Tibial nerve (tissue), 4 donors: ENCODE data around the gene ARPP21.

ENCODE experiments used
- CTCF ChIP-seq, 5 experiments: fragments of 200-600 bp in 3 of 5; fragments of 450-650 bp in 2 of 5; sonication (generic) in 3 of 5; IDR thresholded peaks; one replicate each; pipeline ENCODE4 v1.5.1; 2016 to 2019; ENCODE audit warnings: antibody characterized with exemption in 5 of 5, mild to moderate bottlenecking in 3 of 5, moderate library complexity in 2 of 5
- EP300 ChIP-seq, 2 donors: sonication (generic); formaldehyde crosslinking; IDR thresholded peaks; one replicate each; pipeline ENCODE4 v1.6.1; 2017; ENCODE audit warnings: antibody characterized with exemption in 2 of 2, mild to moderate bottlenecking in 1 of 2

- TF ChIP-seq CTCF (IDR thresholded peaks at IDR 0.05) (no peak), EP300 (IDR thresholded peaks at IDR 0.05) (no peak)
These were observed 154.3 kb downstream of the ARPP21 start for GRCh38 chr3:35793667-35794066.
